OCI-LY7 (cell line): ENCODE data around the gene CNIH3.

Source experiments
- CTCF ChIP-seq: fragments of 200-600 bp; sonication (generic); conservative IDR thresholded peaks from 2 replicates; pipeline ENCODE4 v1.5.1; 2014; ENCODE audit warnings: mild to moderate bottlenecking, antibody characterized with exemption, low read length, moderate library complexity, mixed read lengths
- EZH2phosphoT487 ChIP-seq: fragments of 200-600 bp; sonication (generic); IDR thresholded peaks from 2 replicates; pipeline ENCODE4 v1.6.1; 2018; ENCODE audit warnings: low read depth, borderline replicate concordance, mild to moderate bottlenecking, mixed run types, antibody characterized with exemption, low read length, moderate library complexity, mixed read lengths

GRCh38 chr1:224749916-224750315 is 133.8 kb downstream of the CNIH3 start:
- no peak for TF ChIP-seq EZH2phosphoT487
- TF ChIP-seq CTCF: no peak
